HCT116 (cell line): Measurements from ENCODE around the gene MEIS2. TPM values are rescaled to one million over a fixed set of nuclear protein-coding genes. Genes with fewer than 3 reads are reported as not detected.

Source experiments
- ATAC-seq: fragments of 200-7000 bp; cut with Tn5 transposase; 2 replicates; pipeline ENCODE4 v1.9.1; 2020; ENCODE audit warnings: mild to moderate bottlenecking, moderate library complexity
- BruUV-seq: library from RNA; stranded (reverse); fragments of 400-500 nt; replicated peaks from 2 replicates; lab custom pipeline; 2021; lab: Mats Ljungman, UMichigan
- CTCF ChIA-PET: fragments of 300-600 bp; sonication (Branson Sonifier 250); formaldehyde crosslinking; loops from one replicate; lab custom pipeline; 2021; ENCODE audit warnings: antibody characterized with exemption; lab: Charles Lee
- POLR2A ChIA-PET: fragments of 300-600, 350-600 bp; sonication (Branson Sonifier 250); formaldehyde crosslinking; loops from one replicate; lab custom pipeline; 2021; ENCODE audit warnings: antibody characterized with exemption; lab: Charles Lee
- RAD21 ChIA-PET, 2 experiments: fragments of 300-600 bp; sonication (Branson Sonifier 250); formaldehyde crosslinking; loops; one replicate each; lab custom pipeline; 2023; ENCODE audit warnings: low total read pairs in 2 of 2; ENCODE audit not compliant: uncharacterized antibody in 2 of 2, unreplicated experiment in 2 of 2, low non-redundant PET in 1 of 2; lab: Charles Lee
- DNase-seq: peaks from one replicate; pipeline ENCODE4 v3.0.0-alpha.2; 2010; ENCODE audit warnings: low read depth, low spot score
- H2AFZ ChIP-seq: fragments of 200-600 bp; shearing (Covaris generic), sonication (generic); 2 replicates; pipeline ENCODE4 v1.6.1; 2017; ENCODE audit warnings: low read depth, mixed run types, mixed read lengths, antibody characterized with exemption, low read length; ENCODE audit not compliant: poor library complexity, severe bottlenecking
- H3K27ac ChIP-seq: 2 replicates; pipeline ENCODE4 v1.5.1; 2012; ENCODE audit warnings: low read depth, low read length
- H3K27me3 ChIP-seq: fragments of 200-600 bp; sonication (generic); 2 replicates; pipeline ENCODE4 v1.6.1; 2016; ENCODE audit warnings: mixed run types, low read length, mixed read lengths; ENCODE audit not compliant: insufficient read depth
- H3K36me3 ChIP-seq, 2 experiments: fragments of 200-500 bp in 1 of 2; fragments of 200-600 bp in 1 of 2; sonication (Bioruptor generic) in 1 of 2; sonication (generic) in 1 of 2; 2 replicates each; pipeline versions ENCODE4 v1.5.1 to v1.6.1; 2014 to 2016; ENCODE audit warnings: low read length in 2 of 2, inconsistent platforms in 1 of 2, mixed read lengths in 1 of 2, mixed run types in 1 of 2; ENCODE audit not compliant: insufficient read depth in 2 of 2, control insufficient read depth in 1 of 2
- H3K4me1 ChIP-seq, 2 experiments: fragments of 200-600 bp in 1 of 2; sonication (generic) in 1 of 2; 2 replicates each; pipeline versions ENCODE4 v1.5.1 to v1.6.1; 2012 to 2017; ENCODE audit warnings: low read length in 2 of 2, inconsistent platforms in 1 of 2, mild to moderate bottlenecking in 1 of 2, mixed read lengths in 1 of 2, mixed run types in 1 of 2, moderate library complexity in 1 of 2; ENCODE audit not compliant: insufficient read depth in 2 of 2, control insufficient read depth in 1 of 2
- H3K4me2 ChIP-seq: fragments of 200-600 bp; sonication (generic); 2 replicates; pipeline ENCODE4 v1.6.1; 2017; ENCODE audit warnings: mixed run types, low read length, mixed read lengths
- H3K4me3 ChIP-seq, 2 experiments: fragments of 200-600 bp in 1 of 2; sonication (generic) in 1 of 2; replicated peaks in 1 of 2; 2 replicates each; pipeline ENCODE4 v1.5.1; 2011 to 2016; ENCODE audit warnings: low read length in 2 of 2, control low read depth in 1 of 2, low read depth in 1 of 2, mild to moderate bottlenecking in 1 of 2, mixed read lengths in 1 of 2, mixed run types in 1 of 2
- H3K79me2 ChIP-seq: fragments of 200-600 bp; sonication (generic); 2 replicates; pipeline ENCODE4 v1.6.1; 2017; ENCODE audit warnings: mild to moderate bottlenecking, mixed run types, low read length, moderate library complexity, mixed read lengths; ENCODE audit not compliant: insufficient read depth
- H3K9ac ChIP-seq: fragments of 200-600 bp; sonication (generic); 2 replicates; pipeline ENCODE4 v1.6.1; 2016; ENCODE audit warnings: low read length, mixed read lengths
- H3K9me2 ChIP-seq: fragments of 200-600 bp; sonication (generic), shearing (Covaris generic); 2 replicates; pipeline ENCODE4 v1.6.1; 2017; ENCODE audit warnings: mixed run types, mild to moderate bottlenecking, moderate library complexity; ENCODE audit not compliant: insufficient read depth
- H3K9me3 ChIP-seq, 2 experiments: fragments of 200-500 bp in 1 of 2; fragments of 200-600 bp in 1 of 2; sonication (Bioruptor generic) in 1 of 2; sonication (generic) in 1 of 2; 2 replicates each; pipeline ENCODE4 v1.6.1; 2014 to 2017; ENCODE audit warnings: low read length in 2 of 2, mixed read lengths in 2 of 2, inconsistent platforms in 1 of 2, low read depth in 1 of 2, mild to moderate bottlenecking in 1 of 2, mixed run types in 1 of 2, moderate library complexity in 1 of 2; ENCODE audit not compliant: control insufficient read depth in 1 of 2, insufficient read depth in 1 of 2
- H4K20me1 ChIP-seq: fragments of 200-600 bp; sonication (generic), shearing (Covaris generic); 2 replicates; pipeline ENCODE4 v1.6.1; 2017; ENCODE audit warnings: mixed run types, mild to moderate bottlenecking, moderate library complexity; ENCODE audit not compliant: insufficient read depth
- EGR1 ChIP-seq: IDR thresholded peaks from 2 replicates; pipeline ENCODE4 v1.6.1; 2012; ENCODE audit warnings: low read depth
- ELF1 ChIP-seq: IDR thresholded peaks from 2 replicates; pipeline ENCODE4 v1.6.1; 2012; ENCODE audit warnings: low read depth, borderline replicate concordance
- EZH2 ChIP-seq: fragments of 200-600 bp; sonication (generic); IDR thresholded peaks from 2 replicates; pipeline ENCODE4 v1.6.1; 2017; ENCODE audit warnings: antibody characterized with exemption, mixed run types
- EZH2phosphoT487 ChIP-seq: fragments of 200-600 bp; IDR thresholded peaks from 2 replicates; pipeline ENCODE4 v1.6.1; 2018; ENCODE audit warnings: antibody characterized with exemption, borderline replicate concordance
- FOSL1 ChIP-seq: IDR thresholded peaks from 2 replicates; pipeline ENCODE4 v1.6.1; 2012; ENCODE audit warnings: low read depth
- JUND ChIP-seq: IDR thresholded peaks from 2 replicates; pipeline ENCODE4 v1.6.1; 2012
- POLR2A ChIP-seq: IDR thresholded peaks from 2 replicates; pipeline ENCODE4 v1.7.0; 2011; ENCODE audit warnings: borderline replicate concordance; ENCODE audit not compliant: insufficient read depth, insufficient read length; ENCODE audit errors: extremely low read depth
- POLR2AphosphoS5 ChIP-seq: IDR thresholded peaks from 2 replicates; pipeline ENCODE4 v1.6.1; 2011; ENCODE audit warnings: mild to moderate bottlenecking, low read depth, low read length, moderate library complexity
- RAD21 ChIP-seq: IDR thresholded peaks from 2 replicates; pipeline ENCODE4 v1.6.1; 2012; ENCODE audit warnings: low read depth, mild to moderate bottlenecking
- SIN3A ChIP-seq: IDR thresholded peaks from 2 replicates; pipeline ENCODE4 v1.6.1; 2012; ENCODE audit warnings: low read depth
- SP1 ChIP-seq: IDR thresholded peaks from 2 replicates; pipeline ENCODE4 v1.6.1; 2012; ENCODE audit warnings: low read depth
- SRF ChIP-seq: IDR thresholded peaks from 2 replicates; pipeline ENCODE4 v1.6.1; 2012; ENCODE audit warnings: low read depth
- TCF7L2 ChIP-seq: IDR thresholded peaks from 2 replicates; pipeline ENCODE4 v1.7.0; 2011; ENCODE audit warnings: borderline replicate concordance, inconsistent platforms; ENCODE audit not compliant: insufficient read depth, insufficient read length; ENCODE audit errors: extremely low read depth
- YY1 ChIP-seq: IDR thresholded peaks from 2 replicates; pipeline ENCODE4 v1.6.1; 2011; ENCODE audit warnings: low read length, low read depth, moderate library complexity, mild to moderate bottlenecking; ENCODE audit not compliant: insufficient replicate concordance; ENCODE audit errors: extremely low read depth
- ZFX ChIP-seq: fragments of 450-650 bp; IDR thresholded peaks from 2 replicates; pipeline ENCODE4 v1.6.1; 2017
- ZNF274 ChIP-seq: fragments of 200-500 bp; sonication (Bioruptor generic); IDR thresholded peaks from 2 replicates; pipeline ENCODE4 v1.6.1; 2014; ENCODE audit warnings: mild to moderate bottlenecking, low read depth, low read length, inconsistent platforms
- intact Hi-C: fragments of 100-400 bp; cut with micrococcal nuclease; formaldehyde crosslinking; loops from 2 replicates; pipeline ENCODE4 v1.10.0; 2022
- total RNA-seq: library from RNA; stranded (reverse); gene quantifications from one replicate; pipeline ENCODE4 v1.2.1, GENCODE V29; 2021; ENCODE audit not compliant: unreplicated experiment
- TF ChIP-seq, protein P1 (sequence below), 3 experiments: fragments of 200-600 bp in 1 of 3; sonication (generic) in 1 of 3; IDR thresholded peaks in 2 of 3; conservative IDR thresholded peaks in 1 of 3; 2 replicates each; pipeline ENCODE4 v1.5.1; 2012 to 2017; ENCODE audit warnings: low read depth in 2 of 3, low read length in 2 of 3, antibody characterized with exemption in 1 of 3, borderline replicate concordance in 1 of 3, control low read depth in 1 of 3, mild to moderate bottlenecking in 1 of 3, mixed read lengths in 1 of 3, mixed run types in 1 of 3, moderate library complexity in 1 of 3; ENCODE audit not compliant: insufficient read depth in 1 of 3

Gene MEIS2
- total RNA-seq, 1 experiment from 2014 or later: 11.5 TPM

DNA sequence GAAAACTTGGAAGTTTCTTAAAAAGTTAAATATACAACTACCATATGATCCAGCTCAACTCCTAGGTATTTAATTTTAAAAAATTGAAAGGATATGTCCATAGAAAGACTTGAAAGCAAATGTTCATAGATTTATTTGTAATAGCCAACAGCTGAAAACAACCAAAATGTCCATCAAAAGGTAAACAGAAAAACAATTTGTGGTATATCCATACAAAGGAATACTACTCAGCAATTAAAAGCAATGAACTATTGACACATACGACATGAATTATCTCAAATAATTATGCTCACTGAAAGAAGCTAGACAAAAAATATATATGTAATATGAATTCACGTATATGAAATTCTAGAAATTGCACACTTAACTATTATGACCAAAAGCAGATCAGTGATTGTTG is 249.5 kb downstream of the MEIS2 start:
- H3K27me3 ChIP-seq: no peaks in the 10 kb centered on the region
- RAD21 ChIA-PET: no interaction called here
- no peak overlapping the region for H3K27ac ChIP-seq
- no peaks in the 10 kb centered on the region for H3K9me2 ChIP-seq
- H3K79me2 ChIP-seq: no peaks in the 10 kb centered on the region
- H2AFZ ChIP-seq: peak overlapping the region; percentile 48
- H3K9me3 ChIP-seq: no peaks in the 10 kb centered on the region
- no peak overlapping the region for H3K4me2 ChIP-seq
- CTCF ChIA-PET: no interaction called here
- DNase-seq: no peak
- no peak for ATAC-seq
- intact Hi-C loops: no loop called here
- H3K4me3 ChIP-seq: no peak overlapping the region
- BruUV-seq: no TSS peak
- POLR2A ChIA-PET: no interaction called here
- no peak overlapping the region for H3K9ac ChIP-seq
- H4K20me1 ChIP-seq: no peaks in the 10 kb centered on the region
- TF ChIP-seq POLR2A (no peak), YY1 (no peak), POLR2AphosphoS5 (no peak), ZNF274 (no peak), TCF7L2 (no peak), ZFX (no peak), JUND (no peak), ELF1 (no peak), SRF (no peak), SIN3A (no peak), RAD21 (no peak), SP1 (no peak), EGR1 (no peak), FOSL1 (no peak), EZH2phosphoT487 (no peak), EZH2 (no peak)
- TF ChIP-seq, protein P1, sequence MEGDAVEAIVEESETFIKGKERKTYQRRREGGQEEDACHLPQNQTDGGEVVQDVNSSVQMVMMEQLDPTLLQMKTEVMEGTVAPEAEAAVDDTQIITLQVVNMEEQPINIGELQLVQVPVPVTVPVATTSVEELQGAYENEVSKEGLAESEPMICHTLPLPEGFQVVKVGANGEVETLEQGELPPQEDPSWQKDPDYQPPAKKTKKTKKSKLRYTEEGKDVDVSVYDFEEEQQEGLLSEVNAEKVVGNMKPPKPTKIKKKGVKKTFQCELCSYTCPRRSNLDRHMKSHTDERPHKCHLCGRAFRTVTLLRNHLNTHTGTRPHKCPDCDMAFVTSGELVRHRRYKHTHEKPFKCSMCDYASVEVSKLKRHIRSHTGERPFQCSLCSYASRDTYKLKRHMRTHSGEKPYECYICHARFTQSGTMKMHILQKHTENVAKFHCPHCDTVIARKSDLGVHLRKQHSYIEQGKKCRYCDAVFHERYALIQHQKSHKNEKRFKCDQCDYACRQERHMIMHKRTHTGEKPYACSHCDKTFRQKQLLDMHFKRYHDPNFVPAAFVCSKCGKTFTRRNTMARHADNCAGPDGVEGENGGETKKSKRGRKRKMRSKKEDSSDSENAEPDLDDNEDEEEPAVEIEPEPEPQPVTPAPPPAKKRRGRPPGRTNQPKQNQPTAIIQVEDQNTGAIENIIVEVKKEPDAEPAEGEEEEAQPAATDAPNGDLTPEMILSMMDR (IDR thresholded peaks at IDR 0.05 in 2 of 3, conservative IDR thresholded peaks at IDR 0.05 in 1 of 3; ENCODE audit: borderline replicate concordance in 1 of 3, insufficient read depth in 1 of 3, low read depth in 2 of 3, low read length in 2 of 3): no peak
- H3K36me3 ChIP-seq: no peaks in the 10 kb centered on the region
- H3K4me1 ChIP-seq: no peaks in the 10 kb centered on the region
